Neural cell (in vitro differentiated cells): ENCODE measurements around the gene ADGRB3.

ENCODE experiments used
- EP300 ChIP-seq: fragments of 450-650 bp; conservative IDR thresholded peaks from 2 replicates; pipeline ENCODE4 v1.6.1; 2014; ENCODE audit warnings: antibody characterized with exemption, mild to moderate bottlenecking, moderate library complexity; ENCODE audit not compliant: poor library complexity, severe bottlenecking
- EZH2 ChIP-seq: fragments of 200-600, 300-800 bp; shearing (Covaris generic), sonication (generic); IDR thresholded peaks from 2 replicates; pipeline ENCODE4 v1.6.1; 2014; ENCODE audit warnings: antibody characterized with exemption, low read length, borderline replicate concordance, mild to moderate bottlenecking; ENCODE audit not compliant: insufficient read depth, poor library complexity, severe bottlenecking
- MXI1 ChIP-seq: fragments of 450-650 bp; conservative IDR thresholded peaks from 2 replicates; pipeline ENCODE4 v1.6.1; 2014; ENCODE audit warnings: antibody characterized with exemption, mild to moderate bottlenecking; ENCODE audit not compliant: poor library complexity, severe bottlenecking
- POLR2AphosphoS5 ChIP-seq: IDR thresholded peaks from 2 replicates; pipeline ENCODE4 v1.6.1; 2012
- SMC3 ChIP-seq: fragments of 450-650 bp; conservative IDR thresholded peaks from 2 replicates; pipeline ENCODE4 v1.6.1; 2014; ENCODE audit warnings: antibody characterized with exemption, mild to moderate bottlenecking, moderate library complexity; ENCODE audit not compliant: poor library complexity
- TAF1 ChIP-seq: IDR thresholded peaks from 2 replicates; pipeline ENCODE4 v1.6.1; 2012; ENCODE audit warnings: low read depth
- TF ChIP-seq, protein P1 (sequence below): fragments of 450-650 bp; IDR thresholded peaks from 2 replicates; pipeline ENCODE4 v1.5.1; 2014; ENCODE audit warnings: antibody characterized with exemption, mild to moderate bottlenecking, moderate library complexity; ENCODE audit not compliant: poor library complexity, severe bottlenecking
- TF ChIP-seq, protein P2 (sequence below): IDR thresholded peaks from 2 replicates; pipeline ENCODE4 v1.6.1; 2012; ENCODE audit warnings: borderline replicate concordance

DNA sequence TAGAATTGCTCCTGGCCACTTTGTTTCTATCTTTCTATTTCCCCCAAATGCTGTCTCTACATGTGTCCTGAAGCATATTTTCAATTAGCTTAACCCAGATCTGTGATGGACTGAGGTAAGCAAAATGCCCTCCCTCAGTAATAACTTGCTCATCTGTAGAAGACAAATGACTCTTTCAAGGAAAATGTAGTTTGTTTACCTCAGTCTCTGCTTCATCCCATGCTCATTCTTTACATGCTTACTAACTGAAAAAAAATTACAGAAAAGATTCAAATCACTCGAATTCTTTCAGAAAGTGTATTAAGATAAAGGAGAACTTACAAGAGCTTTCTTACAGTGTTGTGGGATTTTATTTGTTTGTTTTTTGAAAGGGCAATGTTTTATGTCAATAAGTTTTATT lies 630.6 kb downstream of the ADGRB3 start:
- TF ChIP-seq, protein P1, sequence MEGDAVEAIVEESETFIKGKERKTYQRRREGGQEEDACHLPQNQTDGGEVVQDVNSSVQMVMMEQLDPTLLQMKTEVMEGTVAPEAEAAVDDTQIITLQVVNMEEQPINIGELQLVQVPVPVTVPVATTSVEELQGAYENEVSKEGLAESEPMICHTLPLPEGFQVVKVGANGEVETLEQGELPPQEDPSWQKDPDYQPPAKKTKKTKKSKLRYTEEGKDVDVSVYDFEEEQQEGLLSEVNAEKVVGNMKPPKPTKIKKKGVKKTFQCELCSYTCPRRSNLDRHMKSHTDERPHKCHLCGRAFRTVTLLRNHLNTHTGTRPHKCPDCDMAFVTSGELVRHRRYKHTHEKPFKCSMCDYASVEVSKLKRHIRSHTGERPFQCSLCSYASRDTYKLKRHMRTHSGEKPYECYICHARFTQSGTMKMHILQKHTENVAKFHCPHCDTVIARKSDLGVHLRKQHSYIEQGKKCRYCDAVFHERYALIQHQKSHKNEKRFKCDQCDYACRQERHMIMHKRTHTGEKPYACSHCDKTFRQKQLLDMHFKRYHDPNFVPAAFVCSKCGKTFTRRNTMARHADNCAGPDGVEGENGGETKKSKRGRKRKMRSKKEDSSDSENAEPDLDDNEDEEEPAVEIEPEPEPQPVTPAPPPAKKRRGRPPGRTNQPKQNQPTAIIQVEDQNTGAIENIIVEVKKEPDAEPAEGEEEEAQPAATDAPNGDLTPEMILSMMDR, result no peak
- no peak for TF ChIP-seq EP300
- TF ChIP-seq SMC3, result no peak
- TF ChIP-seq EZH2, result no peak
- TF ChIP-seq POLR2AphosphoS5, result no peak
- TF ChIP-seq MXI1, result no peak
- TF ChIP-seq TAF1, result no peak
- TF ChIP-seq, protein P2, sequence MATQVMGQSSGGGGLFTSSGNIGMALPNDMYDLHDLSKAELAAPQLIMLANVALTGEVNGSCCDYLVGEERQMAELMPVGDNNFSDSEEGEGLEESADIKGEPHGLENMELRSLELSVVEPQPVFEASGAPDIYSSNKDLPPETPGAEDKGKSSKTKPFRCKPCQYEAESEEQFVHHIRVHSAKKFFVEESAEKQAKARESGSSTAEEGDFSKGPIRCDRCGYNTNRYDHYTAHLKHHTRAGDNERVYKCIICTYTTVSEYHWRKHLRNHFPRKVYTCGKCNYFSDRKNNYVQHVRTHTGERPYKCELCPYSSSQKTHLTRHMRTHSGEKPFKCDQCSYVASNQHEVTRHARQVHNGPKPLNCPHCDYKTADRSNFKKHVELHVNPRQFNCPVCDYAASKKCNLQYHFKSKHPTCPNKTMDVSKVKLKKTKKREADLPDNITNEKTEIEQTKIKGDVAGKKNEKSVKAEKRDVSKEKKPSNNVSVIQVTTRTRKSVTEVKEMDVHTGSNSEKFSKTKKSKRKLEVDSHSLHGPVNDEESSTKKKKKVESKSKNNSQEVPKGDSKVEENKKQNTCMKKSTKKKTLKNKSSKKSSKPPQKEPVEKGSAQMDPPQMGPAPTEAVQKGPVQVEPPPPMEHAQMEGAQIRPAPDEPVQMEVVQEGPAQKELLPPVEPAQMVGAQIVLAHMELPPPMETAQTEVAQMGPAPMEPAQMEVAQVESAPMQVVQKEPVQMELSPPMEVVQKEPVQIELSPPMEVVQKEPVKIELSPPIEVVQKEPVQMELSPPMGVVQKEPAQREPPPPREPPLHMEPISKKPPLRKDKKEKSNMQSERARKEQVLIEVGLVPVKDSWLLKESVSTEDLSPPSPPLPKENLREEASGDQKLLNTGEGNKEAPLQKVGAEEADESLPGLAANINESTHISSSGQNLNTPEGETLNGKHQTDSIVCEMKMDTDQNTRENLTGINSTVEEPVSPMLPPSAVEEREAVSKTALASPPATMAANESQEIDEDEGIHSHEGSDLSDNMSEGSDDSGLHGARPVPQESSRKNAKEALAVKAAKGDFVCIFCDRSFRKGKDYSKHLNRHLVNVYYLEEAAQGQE, result no peak
